ENCODE measurements around the gene INO80.
"Not testable (repeated sequence)": the region's sequence is repeated elsewhere in the genome, so short reads cannot be mapped to it uniquely, and the experiment has no call there.

Gene INO80

GRCh38 chr15:41125063-41125669, 9.1 kb upstream of the INO80 start:
- intact Hi-C loops (cut with DNase I) = no loop called here

GRCh38 chr15:41124058-41124457, 8.0 kb upstream of the INO80 start:
- intact Hi-C loops (cut with DNase I) = no loop called here
- DNase-seq = no peak

More at GRCh38 chr15:41125063-41125669, 9.1 kb upstream of the INO80 start:
- no peak for DNase-seq

- no peak for DNase-seq
- intact Hi-C loops (cut with DNase I) = no loop called here
Observed at GRCh38 chr15:41122849-41123248, 6.8 kb upstream of the INO80 start.

DNA sequence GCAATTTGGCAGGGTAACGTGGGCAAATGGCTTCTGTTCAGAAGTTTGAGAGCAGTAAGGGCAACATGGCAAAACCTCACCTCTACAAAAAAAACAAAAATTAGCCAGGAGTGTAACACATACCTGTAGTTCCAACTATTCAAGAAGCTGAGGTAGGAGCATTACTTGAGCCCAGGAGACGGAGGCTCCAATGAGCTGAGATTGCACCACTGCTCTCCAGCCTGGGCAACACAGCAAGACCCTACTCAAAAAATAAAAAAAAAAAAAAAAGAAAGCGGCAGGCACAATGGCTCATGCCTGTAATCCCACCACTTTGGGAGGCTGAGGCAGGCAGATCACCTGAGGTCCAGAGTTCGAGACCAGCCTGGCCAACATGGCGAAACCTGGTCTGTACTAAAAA, 5.9 kb upstream of the INO80 start:
- intact Hi-C loops (cut with DNase I) = no loop called here
- DNase-seq = no peak

- intact Hi-C loops (cut with DNase I) = loop anchor here (2.0 to 5.0 kb wide), 3 partner anchors 114 to 225 kb away; partner anchors contain the start of genes CHP1, EXD1 and VPS18
Observed at GRCh38 chr15:41116962-41117252, 827 bp upstream of the INO80 start.

DNA sequence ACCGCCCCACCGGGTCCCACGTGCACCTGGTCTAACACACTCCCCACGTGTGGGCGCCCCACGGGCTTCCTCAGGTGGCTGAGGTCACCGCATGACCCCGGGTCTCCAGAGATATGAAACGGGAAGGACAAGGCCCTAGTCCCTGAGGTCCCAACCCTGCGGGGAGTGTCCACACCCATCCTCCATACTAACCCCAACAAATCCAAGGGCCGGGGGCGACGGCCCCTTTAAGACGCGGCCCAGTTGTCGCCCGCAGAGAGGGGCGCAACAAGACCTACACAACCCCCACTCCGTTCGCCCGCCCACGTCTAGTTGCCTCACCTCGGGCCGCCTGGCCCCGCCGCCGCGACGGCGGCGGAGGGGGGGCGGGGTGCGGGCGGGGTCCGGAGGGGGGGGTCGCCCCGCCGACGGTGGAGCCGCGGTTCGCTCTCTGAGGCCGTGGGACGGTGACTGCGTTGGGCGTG, 396 bp downstream of the INO80 start:
- peak in 41 of 42 donors; percentile 48 to 88 (median 71) for DNase-seq
- intact Hi-C loops (cut with DNase I) = loop anchor here (2.0 to 5.0 kb wide), 3 partner anchors 115 to 223 kb away; partner anchors contain the start of genes CHP1, EXD1 and VPS18

More at GRCh38 chr15:41116962-41117252, 827 bp upstream of the INO80 start:
- no peak for DNase-seq

DNA sequence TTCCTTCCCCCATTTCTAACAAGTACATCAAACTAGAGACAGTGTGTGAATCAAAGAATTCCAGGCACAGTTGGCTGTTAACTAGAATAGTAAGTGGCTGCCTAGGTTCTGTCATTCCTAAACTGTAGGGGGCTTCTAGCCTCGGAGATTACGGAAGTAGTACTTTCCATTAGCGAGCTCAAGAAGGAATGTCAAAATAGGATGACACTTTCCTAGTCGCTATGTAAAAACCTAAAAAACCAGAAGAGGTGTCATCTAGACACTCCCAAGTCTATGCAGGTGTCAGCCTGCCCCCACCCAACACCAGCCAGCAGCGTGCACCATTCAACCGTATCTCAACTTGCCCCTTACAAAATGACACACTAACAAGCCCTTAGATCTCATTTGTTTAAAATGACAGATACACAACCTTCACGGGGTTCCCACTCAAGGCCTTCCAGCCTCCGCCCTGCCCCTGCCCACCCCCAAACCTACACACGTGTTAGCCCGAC, 874 bp downstream of the INO80 start:
- intact Hi-C loops (cut with DNase I) = loop anchor here (5.0 kb wide), 2 partner anchors 167 to 223 kb away; partner anchors contain the start of gene VPS18
- DNase-seq = peak in 2 of 42 donors; percentile 11 to 62

DNA sequence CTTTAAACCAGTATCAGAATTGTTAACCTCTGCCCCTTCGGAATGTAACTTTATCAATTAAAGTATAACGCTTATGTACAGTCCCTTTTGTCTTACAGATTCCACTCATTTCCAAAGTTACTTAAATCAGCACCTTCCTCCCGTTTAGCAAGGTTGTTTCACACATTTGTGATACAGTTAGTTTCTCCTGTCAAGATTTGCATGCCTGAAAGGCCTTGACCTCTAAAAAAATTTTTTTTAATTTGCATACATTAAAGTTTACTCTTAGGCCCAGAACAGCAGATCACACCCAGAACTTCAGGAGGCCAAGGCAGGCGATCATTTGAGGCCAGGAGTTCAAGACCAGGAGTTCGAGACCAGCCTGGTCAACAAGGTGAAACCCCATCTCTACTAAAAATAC, 9.1 kb downstream of the INO80 start:
- no peak for DNase-seq
- intact Hi-C loops (cut with DNase I) = no loop called here

DNA sequence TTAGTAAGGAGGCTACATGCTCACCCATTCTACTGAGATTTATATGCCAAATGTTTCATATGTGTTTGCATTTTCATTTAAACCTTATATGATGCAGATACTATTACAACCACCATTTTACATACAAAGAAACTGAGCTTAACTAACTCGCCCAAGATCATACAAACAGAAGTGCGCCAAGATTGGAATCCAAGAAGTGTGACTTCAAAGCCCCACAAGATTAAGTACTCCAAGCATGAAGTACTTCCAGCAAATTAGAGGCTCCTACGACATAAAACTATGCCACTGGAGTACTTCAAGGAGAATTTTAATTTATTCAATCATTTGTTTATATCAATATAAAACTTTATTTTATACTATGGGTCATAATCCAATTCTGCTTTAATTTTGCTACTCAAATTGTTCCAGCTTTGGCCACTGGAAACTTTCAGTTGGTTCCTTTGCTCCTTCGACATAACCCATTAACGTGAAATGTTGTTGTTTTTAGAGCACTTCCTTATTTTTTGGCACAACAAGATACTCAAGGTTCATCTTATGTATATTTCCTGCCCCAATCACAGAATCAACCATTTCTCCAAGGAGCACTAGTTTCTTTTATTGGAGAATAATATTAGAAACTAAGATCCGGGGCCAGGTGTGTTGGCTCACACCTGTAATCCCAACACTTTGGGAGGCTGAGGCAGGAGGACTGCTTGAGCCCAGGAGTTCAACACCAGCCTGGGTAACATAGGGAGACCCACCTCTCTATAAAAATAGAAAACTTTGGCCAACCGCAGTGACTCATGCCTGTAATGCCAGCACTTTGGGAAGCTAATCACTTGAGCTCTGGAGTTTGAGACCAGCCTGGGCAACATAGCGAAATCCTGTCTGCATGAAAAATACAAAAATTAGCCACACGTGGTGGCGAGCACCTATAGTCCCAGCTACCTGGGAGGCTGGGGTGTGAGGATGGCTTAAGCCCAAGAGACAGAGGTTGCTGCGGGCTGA, 10.4 kb downstream of the INO80 start:
- no peak for DNase-seq
- intact Hi-C loops (cut with DNase I) = no loop called here

DNA sequence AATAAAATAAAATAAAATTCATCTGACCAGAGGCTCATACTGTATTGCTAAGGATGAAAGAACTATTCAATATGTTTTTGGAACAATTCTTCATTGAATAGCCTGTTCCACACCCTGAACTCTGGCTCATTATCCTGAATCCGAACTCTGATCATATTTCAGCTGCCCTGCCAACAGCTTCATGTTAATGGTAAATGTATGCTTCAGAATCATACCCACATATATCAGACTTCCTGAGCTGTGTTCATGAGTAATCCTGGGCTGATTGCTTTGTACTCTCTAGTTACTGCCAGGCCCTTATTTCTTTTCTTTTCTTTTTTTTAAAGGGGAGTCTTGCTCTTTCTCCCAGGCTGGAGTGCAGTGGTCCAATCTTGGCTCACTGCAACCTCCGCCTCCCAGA, 11.8 kb downstream of the INO80 start:
- DNase-seq = no peak
- intact Hi-C loops (cut with DNase I) = no loop called here

- intact Hi-C loops (cut with DNase I) = no loop called here
- DNase-seq = peak in 1 of 42 donors; percentile 15
Observed at GRCh38 chr15:41102854-41103253, 13.2 kb downstream of the INO80 start.

DNA sequence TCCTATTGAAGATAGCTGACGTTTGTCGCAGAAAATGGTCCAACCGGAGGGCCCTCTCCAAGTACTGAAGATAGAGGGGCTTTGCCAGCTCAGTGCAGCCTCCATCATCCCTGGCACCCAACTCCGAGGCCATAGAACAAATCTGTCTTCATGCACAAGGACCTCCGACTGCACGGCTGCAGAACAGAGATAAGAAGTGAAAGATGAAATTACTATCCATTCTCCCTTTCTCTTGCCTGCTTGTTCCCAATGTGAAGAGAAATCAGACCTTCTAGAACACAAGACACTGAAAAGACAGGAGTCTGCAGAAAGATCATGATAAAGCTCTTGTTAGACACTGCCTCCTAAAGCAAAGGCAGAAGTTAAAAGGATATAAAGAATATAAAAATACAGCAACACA, 19.9 kb downstream of the INO80 start:
- no peak for DNase-seq
- intact Hi-C loops (cut with DNase I) = no loop called here

DNA sequence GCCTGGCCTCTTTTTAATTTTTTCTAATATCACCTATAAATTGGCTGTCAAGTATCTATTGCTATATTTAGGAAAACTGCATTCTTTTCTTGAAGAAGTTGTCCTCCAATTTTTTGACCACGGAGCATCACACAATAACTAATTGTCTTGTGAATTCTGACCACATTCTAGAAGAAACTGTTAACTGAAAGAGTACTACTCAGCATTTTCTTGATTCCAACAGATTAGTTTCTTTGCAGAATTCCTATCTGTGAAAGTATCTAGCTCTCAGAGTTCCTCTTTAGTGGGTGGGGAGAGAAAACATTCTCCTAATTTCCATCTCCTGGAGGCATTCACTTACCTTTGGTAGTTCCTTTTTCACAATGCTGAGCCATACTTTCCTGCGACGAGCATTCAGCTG, 31.1 kb downstream of the INO80 start:
- intact Hi-C loops (cut with DNase I) = no loop called here
- DNase-seq = no peak

GRCh38 chr15:41080144-41080543, 35.9 kb downstream of the INO80 start:
- intact Hi-C loops (cut with DNase I) = no loop called here
- DNase-seq = no peak

- no peak for DNase-seq
- intact Hi-C loops (cut with DNase I) = no loop called here
Observed at GRCh38 chr15:41079717-41080116, 36.4 kb downstream of the INO80 start.

DNA sequence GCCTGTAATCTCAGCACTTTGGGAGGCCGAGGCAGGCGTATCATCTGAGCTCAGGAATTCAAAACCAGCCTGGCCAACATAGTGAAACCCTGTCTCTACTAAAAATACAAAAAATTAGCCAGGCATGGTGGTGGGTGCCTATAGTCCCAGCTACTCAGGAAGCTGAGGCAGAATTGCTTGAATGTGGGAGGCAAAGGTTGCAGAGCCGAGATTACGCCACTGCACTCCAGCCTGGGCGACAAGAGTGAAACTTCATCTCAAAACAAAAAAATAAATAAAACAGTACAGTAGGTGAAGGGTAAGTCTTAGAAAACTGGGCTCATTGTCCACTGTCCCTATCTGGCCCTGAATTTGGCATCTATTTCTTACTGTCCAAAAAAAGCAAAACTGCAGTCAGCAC, 37.2 kb downstream of the INO80 start:
- intact Hi-C loops (cut with DNase I); DNase-seq: not testable (repeated sequence)

DNA sequence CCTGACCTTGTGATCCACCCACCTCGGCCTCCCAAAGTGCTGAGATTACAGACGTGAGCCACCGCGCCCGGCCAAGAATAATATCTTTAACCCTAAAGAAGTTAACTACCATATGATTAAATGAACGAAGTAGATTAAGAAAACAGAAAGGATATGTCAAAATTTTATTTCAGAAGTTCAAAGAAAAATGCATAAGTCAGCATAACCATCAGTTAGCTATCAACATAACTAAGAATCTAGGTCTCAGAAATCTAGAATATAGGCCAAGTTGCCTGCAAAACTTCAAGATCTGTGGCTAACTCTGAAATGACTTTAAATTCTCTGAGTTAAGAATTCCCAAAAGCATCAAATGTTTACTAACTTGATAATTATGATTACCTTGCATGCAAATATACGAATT, 38.0 kb downstream of the INO80 start:
- DNase-seq = no peak
- intact Hi-C loops (cut with DNase I) = no loop called here

DNA sequence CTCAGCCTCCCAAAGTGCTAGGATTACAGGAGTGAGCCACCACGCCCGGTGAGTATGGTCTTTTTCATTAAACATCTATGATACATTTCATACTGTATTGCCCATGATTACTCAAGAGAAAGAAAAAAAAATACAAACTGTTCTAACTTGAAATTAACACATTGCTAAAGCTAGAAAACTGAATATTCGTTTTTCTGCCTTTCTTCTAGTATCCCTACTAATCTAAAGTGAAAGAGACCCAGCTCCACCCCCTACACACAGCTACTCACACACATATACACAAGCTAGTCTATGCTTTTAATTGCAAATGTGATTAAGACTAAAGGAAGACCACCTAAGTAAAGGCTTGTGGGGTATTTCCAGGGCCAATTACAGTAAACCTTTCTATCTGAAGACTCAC, 43.1 kb downstream of the INO80 start:
- intact Hi-C loops (cut with DNase I) = no loop called here
- no peak for DNase-seq

DNA sequence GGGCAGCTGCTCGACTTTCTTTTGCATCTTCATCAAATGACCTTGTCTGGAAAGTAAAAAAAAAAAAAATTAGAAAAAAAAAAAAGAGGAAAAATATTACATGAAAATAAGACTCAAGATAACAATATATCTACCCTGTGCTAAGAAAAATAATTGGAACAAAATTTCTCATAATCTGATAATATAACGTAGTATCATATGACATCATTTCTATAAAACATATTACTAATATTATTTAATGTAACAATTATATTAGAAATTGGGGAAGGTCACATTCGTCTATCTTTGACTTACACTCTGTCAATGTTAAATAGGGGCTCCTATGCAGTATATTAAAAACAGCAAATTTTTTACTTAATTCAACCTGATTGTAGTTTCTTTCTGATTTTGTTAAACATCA, 44.1 kb downstream of the INO80 start:
- intact Hi-C loops (cut with DNase I) = no loop called here
- no peak for DNase-seq

GRCh38 chr15:41066516-41066915, 49.6 kb downstream of the INO80 start:
- no peak for DNase-seq
- intact Hi-C loops (cut with DNase I) = no loop called here

All from head of caudate nucleus (tissue), 42 donors.